K562 (cell line): ENCODE measurements around the gene ERCC2.
"Not testable (repeated sequence)": the region's sequence is repeated elsewhere in the genome, so short reads cannot be mapped to it uniquely, and the experiment has no call there.

ENCODE experiments used
- GATAD2B ChIP-seq: fragments of 450-650 bp; IDR thresholded peaks from 2 replicates; pipeline ENCODE4 v1.6.1; 2017; ENCODE audit warnings: mild to moderate bottlenecking, borderline replicate concordance
- KAT7 ChIP-seq: sonication (generic); formaldehyde crosslinking; IDR thresholded peaks from 2 replicates; pipeline ENCODE4 v1.8.0; 2022; ENCODE audit warnings: missing genetic modification reagents, mild to moderate bottlenecking, borderline replicate concordance
- MCM2 ChIP-seq: fragments of 450-650 bp; IDR thresholded peaks from 2 replicates; pipeline ENCODE4 v1.6.1; 2017; ENCODE audit warnings: low read depth, mild to moderate bottlenecking
- PHB ChIP-seq: fragments of 250-450 bp; sonication (Bioruptor Pico); IDR thresholded peaks from 2 replicates; pipeline ENCODE4 v1.5.0; 2021
- POLR2AphosphoS5 ChIP-seq: IDR thresholded peaks from 2 replicates; pipeline ENCODE4 v1.6.1; 2011; ENCODE audit warnings: mild to moderate bottlenecking, low read depth, low read length, moderate library complexity; ENCODE audit not compliant: control insufficient read depth, insufficient read depth
- SMC3 ChIP-seq: conservative IDR thresholded peaks from 2 replicates; pipeline ENCODE4 v1.6.1; 2011; ENCODE audit warnings: low read depth, low read length, improper control_type of control experiment; ENCODE audit not compliant: insufficient read depth
- SNRNP70 ChIP-seq: fragments of 200-400 bp; formaldehyde crosslinking; optimal IDR thresholded peaks from 2 replicates; pipeline ENCODE3; 2017; ENCODE audit warnings: low read depth, low read length
- ZNF124 ChIP-seq: sonication (generic); formaldehyde crosslinking; IDR thresholded peaks from 2 replicates; pipeline ENCODE4 v1.8.1; 2022; ENCODE audit warnings: missing genetic modification reagents

GRCh38 chr19:45407585-45407984 lies 37.2 kb upstream of the ERCC2 start:
- not testable (repeated sequence) for TF ChIP-seq KAT7 (CRISPR knock-in tag); MCM2; PHB (CRISPR knock-in tag); SMC3; ZNF124 (CRISPR knock-in tag); SNRNP70; GATAD2B; POLR2AphosphoS5
